Activated T-helper 1 cell treated with anti-CD3 and anti-CD28 coated beads, Interleukin-12 subunit alpha, Interleukin-12 subunit beta, Interleukin-2, Interleukin-4 antibody, amounts not matched to agents 30 ng/mL and 10 ng/mL and 1 ng/mL, durations not matched to agents 14 hours and 24 hours and 36 hours (primary cell): ENCODE results near the gene ZNF787. TPM values are rescaled to one million over a fixed set of nuclear protein-coding genes. Genes with fewer than 3 reads are reported as not detected.

Experiments
- DNase-seq: peaks from one replicate; pipeline ENCODE4 v3.0.0; 2021; ENCODE audit warnings: low spot score
- H3K27ac Mint-ChIP-seq: one replicate; pipeline ENCODE4 v1.8.0; 2021; ENCODE audit warnings: mild to moderate bottlenecking, mixed read lengths
- H3K27me3 Mint-ChIP-seq: one replicate; pipeline ENCODE4 v1.8.0; 2022; ENCODE audit warnings: mild to moderate bottlenecking, moderate library complexity, mixed read lengths; ENCODE audit not compliant: insufficient read depth
- H3K36me3 Mint-ChIP-seq: one replicate; pipeline ENCODE4 v1.8.0; 2021; ENCODE audit warnings: low read depth, mixed read lengths
- H3K4me1 Mint-ChIP-seq: one replicate; pipeline ENCODE4 v1.8.0; 2021; ENCODE audit warnings: low read depth, mixed read lengths
- H3K4me3 Mint-ChIP-seq: one replicate; pipeline ENCODE4 v1.8.0; 2021; ENCODE audit warnings: mild to moderate bottlenecking, moderate library complexity, mixed read lengths
- H3K9me3 Mint-ChIP-seq: one replicate; pipeline ENCODE4 v1.8.0; 2021; ENCODE audit warnings: mixed read lengths
- intact Hi-C: fragments of 100-400 bp; cut with micrococcal nuclease; formaldehyde crosslinking; loops from one replicate; pipeline ENCODE4 v1.15.1; 2024
- total RNA-seq: library from RNA; stranded (reverse); gene quantifications from 2 replicates; pipeline ENCODE4 v1.2.3, GENCODE V29; 2022

ZNF787 gene
- total RNA-seq, 1 donor from 2014 or later: 42.6 TPM

- no peaks in the 10 kb centered on the region for H3K9me3 Mint-ChIP-seq
- intact Hi-C loops: loop anchor here (1.0 to 5.0 kb wide), 11 partner anchors 19 to 1676 kb away; partner anchors contain the start of genes EPN1, PPP1R12C, RDH13 and U2AF2
- peaks cover 2% of the 10 kb centered on the region for H3K36me3 Mint-ChIP-seq
- H3K4me3 Mint-ChIP-seq: peak within 1 kb of the TSS; percentile 82
- no peaks in the 10 kb centered on the region for H3K27me3 Mint-ChIP-seq
- peaks cover 37% of the 10 kb centered on the region for H3K4me1 Mint-ChIP-seq
- peak; percentile 99 for DNase-seq
- H3K27ac Mint-ChIP-seq: peak within 1 kb of the TSS; percentile 84
These were observed 19.7 kb upstream of the ZNF787 start, which contains the start of gene ZNF444 for GRCh38 chr19:56140583-56141416. ZNF444 (plus strand) TSS chr19:56141287; CDS start chr19:56146912, 5,625 bp downstream.

GRCh38 chr19:56139847-56140582 lies 18.9 kb upstream of the ZNF787 start:
- no peak for DNase-seq
- Mint-ChIP-seq H3K27ac (peak overlapping the region; percentile 84), H3K4me1 (peaks cover 37% of the 10 kb centered on the region), H3K27me3 (no peaks in the 10 kb centered on the region), H3K4me3 (peak overlapping the region; percentile 82), H3K36me3 (peaks cover 2% of the 10 kb centered on the region), H3K9me3 (no peaks in the 10 kb centered on the region)
- intact Hi-C loops: loop anchor here (1.0 to 5.0 kb wide), 4 partner anchors 35 to 1675 kb away; partner anchors contain the start of genes RDH13 and ZNF416

GRCh38 chr19:56138069-56138468 lies 17.0 kb upstream of the ZNF787 start:
- Mint-ChIP-seq H3K9me3 (no peaks in the 10 kb centered on the region), H3K27ac (no peak overlapping the region), H3K36me3 (no peaks in the 10 kb centered on the region), H3K4me1 (peaks cover 25% of the 10 kb centered on the region), H3K27me3 (no peaks in the 10 kb centered on the region), H3K4me3 (no peak overlapping the region)
- intact Hi-C loops: no loop called here
- DNase-seq: no peak

DNA sequence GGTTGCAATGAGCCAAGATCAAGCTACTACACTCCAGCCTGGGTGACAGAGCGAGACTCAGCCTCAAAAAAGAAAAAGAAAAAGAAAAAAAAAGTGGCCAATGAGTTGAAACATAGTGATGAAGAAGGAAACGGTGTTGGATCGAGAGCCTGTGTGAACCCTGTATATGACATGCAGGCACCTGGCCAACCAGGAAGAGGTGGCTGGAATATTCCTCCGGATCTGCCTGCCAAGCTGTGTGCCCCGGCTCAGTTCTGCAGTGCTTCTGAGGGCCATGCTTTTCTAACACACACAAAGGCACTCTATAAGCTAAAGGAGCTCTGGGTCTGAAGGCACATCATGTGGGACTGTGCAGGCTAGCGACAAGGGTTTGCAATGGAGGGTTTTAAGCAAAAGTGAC lies 16.3 kb upstream of the ZNF787 start:
- H3K36me3 Mint-ChIP-seq: no peaks in the 10 kb centered on the region
- no peaks in the 10 kb centered on the region for H3K27me3 Mint-ChIP-seq
- intact Hi-C loops: no loop called here
- no peaks in the 10 kb centered on the region for H3K9me3 Mint-ChIP-seq
- H3K4me1 Mint-ChIP-seq: peaks cover 19% of the 10 kb centered on the region
- H3K4me3 Mint-ChIP-seq: no peak overlapping the region
- no peak for DNase-seq
- no peak overlapping the region for H3K27ac Mint-ChIP-seq

GRCh38 chr19:56136362-56136761 lies 15.3 kb upstream of the ZNF787 start:
- no peak overlapping the region for H3K4me3 Mint-ChIP-seq
- peaks cover 3% of the 10 kb centered on the region for H3K27me3 Mint-ChIP-seq
- peaks cover 11% of the 10 kb centered on the region for H3K4me1 Mint-ChIP-seq
- no peaks in the 10 kb centered on the region for H3K36me3 Mint-ChIP-seq
- DNase-seq: no peak
- H3K27ac Mint-ChIP-seq: no peak overlapping the region
- no peaks in the 10 kb centered on the region for H3K9me3 Mint-ChIP-seq
- intact Hi-C loops: no loop called here

DNA sequence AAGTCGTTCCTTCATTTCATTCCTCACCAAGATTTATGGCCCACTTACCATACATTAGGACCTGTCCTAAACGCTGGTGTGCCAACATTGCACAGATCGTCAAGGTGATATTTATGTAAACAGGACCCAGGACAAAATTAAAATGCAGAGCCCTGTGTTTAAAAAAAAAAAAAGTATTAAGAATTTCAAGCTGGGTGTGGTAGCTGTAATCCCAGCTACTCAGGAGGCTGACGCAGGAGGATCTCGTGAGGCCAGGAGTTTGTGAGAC lies 13.5 kb upstream of the ZNF787 start:
- intact Hi-C loops: no loop called here
- Mint-ChIP-seq H3K27ac (no peak overlapping the region), H3K4me1 (peaks cover 1% of the 10 kb centered on the region), H3K27me3 (peaks cover 3% of the 10 kb centered on the region), H3K36me3 (no peaks in the 10 kb centered on the region), H3K9me3 (no peaks in the 10 kb centered on the region), H3K4me3 (no peak overlapping the region)
- DNase-seq: no peak

- H3K4me1 Mint-ChIP-seq: no peaks in the 10 kb centered on the region
- H3K27ac Mint-ChIP-seq: no peak overlapping the region
- intact Hi-C loops: no loop called here
- DNase-seq: no peak
- no peaks in the 10 kb centered on the region for H3K9me3 Mint-ChIP-seq
- peaks cover 3% of the 10 kb centered on the region for H3K27me3 Mint-ChIP-seq
- no peaks in the 10 kb centered on the region for H3K36me3 Mint-ChIP-seq
- no peak overlapping the region for H3K4me3 Mint-ChIP-seq
These were observed 13.0 kb upstream of the ZNF787 start for GRCh38 chr19:56133858-56134653.

DNA sequence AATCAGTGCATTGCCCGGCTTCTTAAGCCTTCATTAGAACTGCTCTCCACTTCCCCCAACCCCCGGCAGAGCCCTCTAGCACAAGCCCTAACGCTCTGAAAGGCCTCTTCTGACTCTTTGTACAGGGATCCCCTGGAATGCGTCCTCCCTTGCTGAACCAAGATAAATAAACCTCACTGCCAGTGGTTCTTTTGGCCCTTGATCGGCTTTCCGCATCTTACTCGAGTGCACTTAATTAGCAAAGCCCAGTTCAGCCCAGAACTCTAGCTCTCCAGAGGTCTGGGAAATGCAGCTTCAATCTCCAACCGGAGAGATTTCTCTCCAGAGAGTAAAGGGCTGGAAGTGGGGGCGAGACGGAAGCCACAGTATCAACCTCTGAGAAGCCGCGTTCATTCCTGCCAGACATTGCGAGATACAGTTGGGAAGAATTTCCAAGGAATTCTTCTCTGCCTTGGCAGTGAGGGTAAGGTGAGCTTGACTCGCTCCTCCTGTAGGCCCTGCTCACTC lies 11.3 kb upstream of the ZNF787 start:
- H3K27me3 Mint-ChIP-seq: peaks cover 3% of the 10 kb centered on the region
- H3K36me3 Mint-ChIP-seq: no peaks in the 10 kb centered on the region
- intact Hi-C loops: no loop called here
- H3K4me1 Mint-ChIP-seq: no peaks in the 10 kb centered on the region
- DNase-seq: no peak
- no peaks in the 10 kb centered on the region for H3K9me3 Mint-ChIP-seq
- H3K27ac Mint-ChIP-seq: no peak overlapping the region
- no peak overlapping the region for H3K4me3 Mint-ChIP-seq

GRCh38 chr19:56131651-56132050 lies 10.6 kb upstream of the ZNF787 start:
- no peak for DNase-seq
- Mint-ChIP-seq H3K27me3 (peaks cover 3% of the 10 kb centered on the region), H3K9me3 (no peaks in the 10 kb centered on the region), H3K27ac (no peak overlapping the region), H3K36me3 (no peaks in the 10 kb centered on the region), H3K4me3 (no peak overlapping the region), H3K4me1 (no peaks in the 10 kb centered on the region)
- intact Hi-C loops: no loop called here

DNA sequence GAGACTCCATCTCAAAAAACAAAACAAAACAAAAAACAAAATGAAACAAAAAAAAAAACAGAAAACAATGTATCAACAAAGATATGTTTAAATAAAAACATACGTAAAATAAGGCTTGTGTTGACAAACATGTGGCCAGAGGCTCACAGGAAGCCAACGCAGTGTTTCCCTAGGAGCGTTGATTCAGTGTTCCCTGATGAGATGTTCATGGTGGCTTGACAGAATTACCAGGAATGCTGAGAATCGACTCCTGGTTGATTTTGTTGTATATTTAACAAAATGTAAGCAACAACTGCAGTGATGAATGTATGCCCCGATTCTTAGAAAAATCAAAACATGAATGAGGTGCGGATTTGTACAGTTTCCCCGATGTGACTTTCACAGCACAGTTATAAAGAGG lies 8.9 kb upstream of the ZNF787 start:
- peaks cover 3% of the 10 kb centered on the region for H3K27me3 Mint-ChIP-seq
- H3K9me3 Mint-ChIP-seq: no peaks in the 10 kb centered on the region
- DNase-seq: no peak
- H3K4me1 Mint-ChIP-seq: peaks cover 5% of the 10 kb centered on the region
- H3K36me3 Mint-ChIP-seq: no peaks in the 10 kb centered on the region
- intact Hi-C loops: no loop called here
- no peak overlapping the region for H3K27ac Mint-ChIP-seq
- no peak overlapping the region for H3K4me3 Mint-ChIP-seq

DNA sequence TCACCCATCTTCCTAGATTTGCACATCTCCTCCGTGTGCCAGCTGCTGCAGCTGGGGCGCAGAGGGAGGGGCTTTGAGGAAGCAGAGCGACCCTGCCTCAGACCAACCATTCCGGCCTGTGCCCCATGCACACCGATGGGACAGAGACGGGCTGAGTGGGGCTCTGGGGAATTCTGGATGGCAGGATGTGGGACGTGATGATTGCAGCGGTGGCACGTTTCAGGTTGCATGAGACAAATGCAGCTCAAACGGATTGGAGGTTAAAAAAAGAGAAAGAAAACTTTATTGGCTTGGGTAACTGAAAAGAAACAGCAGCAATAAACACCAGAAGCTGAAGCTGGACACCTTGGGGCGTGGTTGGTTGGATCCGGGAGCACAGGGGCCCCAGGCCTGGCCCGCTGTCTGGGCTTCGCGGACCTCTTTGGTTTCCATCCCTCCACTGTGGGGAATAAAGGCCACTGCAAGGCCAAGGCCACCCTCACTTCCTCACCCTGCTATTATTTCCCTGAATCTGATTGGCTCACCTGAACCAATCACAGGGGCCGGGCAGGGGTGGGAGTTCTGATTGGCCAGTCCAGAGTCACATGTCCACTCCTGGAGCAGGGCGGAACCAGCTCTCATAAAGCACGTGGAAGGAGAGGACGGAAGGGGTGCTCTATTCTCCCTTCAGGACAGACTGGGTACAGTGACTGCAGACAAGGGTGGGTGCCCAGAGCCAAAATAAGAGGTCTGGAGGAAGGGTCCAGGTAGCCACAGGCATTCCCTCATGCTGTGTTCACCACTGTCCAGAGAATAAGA lies 6.1 kb upstream of the ZNF787 start:
- no peak overlapping the region for H3K4me3 Mint-ChIP-seq
- no peak for DNase-seq
- intact Hi-C loops: no loop called here
- H3K36me3 Mint-ChIP-seq: no peaks in the 10 kb centered on the region
- H3K4me1 Mint-ChIP-seq: peaks cover 9% of the 10 kb centered on the region
- H3K27ac Mint-ChIP-seq: no peak overlapping the region
- H3K27me3 Mint-ChIP-seq: peaks cover under 1% of the 10 kb centered on the region
- no peaks in the 10 kb centered on the region for H3K9me3 Mint-ChIP-seq
